Prostate gland (tissue), 2 donors: ENCODE results near the gene PTRH1.

Experiments
- CTCF ChIP-seq, 4 experiments: fragments of 200-600 bp in 2 of 4; fragments of 450-650 bp in 2 of 4; sonication (generic) in 2 of 4; IDR thresholded peaks; 1 replicate in 3 of 4; 2 replicates in 1 of 4; pipeline ENCODE4 v1.5.1; 2016 to 2019; ENCODE audit warnings: antibody characterized with exemption in 4 of 4, mild to moderate bottlenecking in 2 of 4, moderate library complexity in 2 of 4
- POLR2A ChIP-seq: fragments of 450-650 bp; IDR thresholded peaks from one replicate; pipeline ENCODE4 v1.6.1; 2016; ENCODE audit warnings: antibody characterized with exemption, mild to moderate bottlenecking

GRCh38 chr9:127693143-127693542 lies 22.3 kb downstream of the PTRH1 start:
- TF ChIP-seq CTCF (IDR thresholded peaks at IDR 0.05): no peak
- no peak for TF ChIP-seq POLR2A
